ACHN (cell line): ENCODE results near the gene TMEM61.

Experiments
- DNase-seq: peaks from one replicate; pipeline ENCODE4 v3.0.0-alpha.2; 2015
- in situ Hi-C: cut with HindIII; loops from 2 replicates; pipeline ENCODE4 v1.10.0; 2017; ENCODE audit warnings: low sequenced_read_pairs, low pct_ligation_motif_present, low pct_unique_long_range_greater_than_20kb

The TMEM61 gene

DNA sequence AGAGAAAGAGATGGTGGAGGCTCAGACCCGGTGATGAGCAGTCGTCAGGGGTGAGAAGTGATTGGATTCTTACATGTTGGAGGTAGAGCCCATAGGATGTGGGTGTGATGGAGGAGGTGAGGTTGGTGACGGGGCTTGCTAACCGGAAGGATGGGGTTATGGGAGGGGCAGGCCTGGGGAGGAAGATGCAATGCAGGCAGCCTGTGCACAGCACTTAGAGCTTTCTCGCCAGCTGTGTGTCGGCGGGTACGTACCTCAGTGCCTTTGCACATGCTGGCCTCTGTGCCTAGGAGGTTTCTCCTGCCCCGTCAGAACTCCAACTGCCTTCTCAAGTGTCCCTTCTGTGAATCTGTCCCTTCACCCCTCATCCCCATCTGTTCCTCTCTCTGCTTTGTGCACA is 15.4 kb downstream of the TMEM61 start:
- in situ Hi-C loops = no loop called here
- no peak for DNase-seq

DNA sequence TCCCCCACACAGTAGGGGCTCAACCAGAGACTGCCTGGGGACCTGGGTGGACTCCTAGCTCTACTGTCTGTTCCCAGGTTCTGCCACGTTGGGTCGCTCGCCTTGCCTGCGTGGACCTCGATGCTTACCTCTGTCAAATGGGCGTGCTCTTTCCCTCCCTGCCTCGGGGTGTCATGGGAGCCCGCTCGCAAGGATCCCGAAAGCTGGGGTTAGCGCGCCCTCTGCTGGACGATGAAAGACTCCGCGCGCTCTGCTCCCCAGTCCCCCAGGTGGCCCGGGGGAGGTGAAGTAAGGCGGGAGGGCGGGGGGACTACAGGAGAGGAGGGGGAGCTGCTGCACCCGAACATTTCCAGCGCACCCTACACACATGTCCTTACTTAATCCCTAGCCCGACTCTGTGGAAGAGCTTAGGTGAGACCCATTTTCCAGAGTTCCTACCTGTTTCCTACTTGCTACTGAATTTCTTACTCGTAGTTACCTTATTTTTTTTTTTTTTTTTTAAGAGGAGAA is 16.0 kb downstream of the TMEM61 start:
- DNase-seq = peak; percentile 69
- in situ Hi-C loops = no loop called here

DNA sequence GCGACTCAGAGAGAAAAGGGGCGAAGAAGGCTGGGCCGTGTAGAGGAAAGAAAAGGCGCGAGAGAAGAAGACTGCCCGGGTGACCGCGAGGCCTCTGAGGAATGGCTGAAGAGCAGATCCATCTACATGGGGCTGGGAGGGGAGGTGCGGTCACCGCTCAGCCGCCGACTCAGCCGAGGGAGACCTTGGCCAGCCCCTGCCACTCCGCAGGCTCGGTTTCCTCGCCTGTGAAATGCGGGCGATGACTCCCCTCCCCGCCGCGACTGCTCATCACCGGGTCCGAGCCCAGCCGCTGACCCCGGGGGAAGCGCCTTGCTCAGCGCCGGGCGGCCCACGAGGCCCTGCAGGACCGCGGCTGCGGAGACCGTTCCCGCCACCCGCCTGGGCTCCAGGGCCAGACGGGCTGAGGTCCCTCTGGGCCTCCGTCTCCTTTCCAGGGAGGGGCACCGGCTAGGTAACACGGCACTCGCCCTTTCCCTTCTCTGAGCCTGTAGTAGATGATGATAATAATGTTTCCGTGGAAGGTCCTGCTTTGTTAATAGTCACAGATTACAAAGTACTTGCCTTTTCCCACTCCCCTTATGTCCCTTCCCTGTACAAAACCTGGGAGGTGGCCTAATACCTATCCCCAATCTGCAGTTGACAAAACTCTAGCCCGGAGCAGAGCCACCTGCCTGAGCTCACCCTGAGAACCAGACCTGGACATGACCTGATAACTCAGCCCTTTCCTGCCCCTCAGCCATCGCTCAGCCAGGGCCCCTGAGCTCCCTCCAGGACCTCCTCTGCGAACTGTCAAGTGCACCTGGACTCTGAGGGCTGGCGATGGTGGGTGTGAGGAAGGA is 16.7 kb downstream of the TMEM61 start:
- in situ Hi-C loops = no loop called here
- DNase-seq = no peak

DNA sequence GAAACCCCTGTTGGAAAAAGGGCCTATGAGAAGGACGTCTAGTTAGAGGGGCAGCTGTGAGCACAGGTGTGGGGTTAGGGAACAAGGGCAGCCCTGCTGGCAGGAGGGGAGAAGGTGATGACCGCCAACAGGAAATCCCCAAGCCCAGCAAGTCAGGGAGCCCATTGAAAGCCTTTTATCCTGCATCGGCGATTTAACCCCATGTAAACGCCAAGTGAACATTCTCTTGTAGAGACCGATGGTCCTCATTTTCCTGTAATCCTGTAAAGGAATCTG is 17.2 kb downstream of the TMEM61 start:
- in situ Hi-C loops = no loop called here
- DNase-seq = no peak

DNA sequence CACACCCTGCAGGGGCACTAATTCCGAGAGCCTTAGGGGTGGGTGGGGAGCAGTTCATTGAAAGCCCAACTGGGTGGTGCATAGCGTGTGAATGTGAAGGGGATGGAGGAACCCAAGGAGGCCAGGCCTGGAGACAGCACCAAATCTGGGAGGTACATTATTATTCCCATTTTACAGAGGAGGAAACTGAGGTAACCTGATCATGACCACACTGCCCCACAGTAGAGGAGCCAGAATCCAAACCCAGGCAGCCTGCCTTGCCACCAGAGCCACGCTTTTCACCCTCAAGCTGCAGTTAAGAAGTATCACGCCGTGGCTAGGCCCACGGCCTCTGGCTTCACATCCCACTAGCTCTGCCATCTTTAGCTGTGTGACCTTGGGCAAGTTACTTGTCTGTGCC is 17.7 kb downstream of the TMEM61 start:
- in situ Hi-C loops = no loop called here
- no peak for DNase-seq

DNA sequence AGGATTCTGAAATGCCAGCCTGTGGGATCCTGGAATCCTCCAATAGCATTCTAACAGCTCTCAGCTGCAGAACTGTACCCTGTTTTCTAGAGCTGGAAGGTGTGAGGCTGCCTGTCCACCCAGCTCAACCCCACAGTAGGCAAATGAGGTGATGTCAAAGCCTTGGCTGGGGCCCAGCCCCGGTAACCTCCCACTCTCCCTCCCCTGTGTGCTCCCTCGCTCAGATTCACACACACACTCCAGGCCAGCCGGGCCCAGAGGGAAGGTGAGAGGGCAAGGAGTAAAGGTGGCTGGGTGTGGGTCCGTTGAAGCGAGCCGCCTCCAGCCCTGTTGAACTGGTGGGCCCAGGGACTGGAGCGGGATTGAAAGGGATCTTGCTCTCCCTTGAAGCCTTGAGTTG is 18.2 kb downstream of the TMEM61 start, which contains the start of gene BSND:
Gene BSND (plus strand): TSS at position 257 of the 400 bp plus-strand sequence. CDS start 254 bp downstream, outside the sequence.
- no peak for DNase-seq
- in situ Hi-C loops = no loop called here

DNA sequence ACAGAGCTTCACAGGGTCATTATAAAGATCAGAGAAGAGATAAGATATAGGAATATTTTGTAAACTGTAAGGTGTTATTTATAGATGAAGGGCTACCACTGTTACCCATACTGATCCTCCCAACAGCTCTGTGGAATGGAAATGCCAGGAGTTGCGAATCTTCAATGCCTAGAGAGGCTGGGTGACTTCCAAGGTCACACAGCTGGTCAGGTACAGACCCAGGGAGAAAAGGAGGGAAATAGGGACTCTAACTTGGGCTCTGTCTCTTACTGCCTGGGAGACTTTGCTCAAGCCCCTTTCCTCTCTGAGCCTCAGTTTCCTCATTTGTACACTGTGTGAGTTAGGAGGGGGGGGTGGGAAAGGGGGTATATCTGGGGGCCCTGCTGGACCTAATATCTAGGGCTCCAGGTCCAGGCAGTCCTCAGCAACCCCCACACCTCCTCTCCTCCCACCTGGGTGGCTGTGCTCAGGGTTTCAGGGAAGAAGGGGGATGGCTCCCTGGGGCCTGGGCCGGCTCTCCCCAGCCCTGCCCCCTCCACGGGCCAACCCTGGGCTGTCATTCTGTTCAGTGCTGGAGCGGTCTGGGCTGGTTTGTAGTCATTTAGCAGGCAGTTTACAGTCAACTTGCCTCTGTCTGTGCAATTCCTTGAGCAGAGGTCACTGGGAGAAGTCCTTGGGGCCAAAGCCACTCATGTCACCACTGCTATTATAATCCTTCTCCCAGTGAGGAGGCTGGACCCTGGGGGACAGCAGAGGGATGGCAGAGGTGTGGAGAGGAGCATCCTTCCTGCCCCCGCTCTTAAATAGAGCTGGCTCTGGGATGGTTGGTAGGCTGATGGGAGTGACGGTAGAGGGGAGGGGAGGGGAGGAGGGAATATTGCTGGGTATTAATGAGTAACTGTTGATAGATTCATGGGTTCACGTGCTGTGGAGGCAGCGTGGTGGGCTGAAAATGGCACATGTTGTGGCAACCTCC is 20.0 kb downstream of the TMEM61 start:
- no peak for DNase-seq
- in situ Hi-C loops = no loop called here

DNA sequence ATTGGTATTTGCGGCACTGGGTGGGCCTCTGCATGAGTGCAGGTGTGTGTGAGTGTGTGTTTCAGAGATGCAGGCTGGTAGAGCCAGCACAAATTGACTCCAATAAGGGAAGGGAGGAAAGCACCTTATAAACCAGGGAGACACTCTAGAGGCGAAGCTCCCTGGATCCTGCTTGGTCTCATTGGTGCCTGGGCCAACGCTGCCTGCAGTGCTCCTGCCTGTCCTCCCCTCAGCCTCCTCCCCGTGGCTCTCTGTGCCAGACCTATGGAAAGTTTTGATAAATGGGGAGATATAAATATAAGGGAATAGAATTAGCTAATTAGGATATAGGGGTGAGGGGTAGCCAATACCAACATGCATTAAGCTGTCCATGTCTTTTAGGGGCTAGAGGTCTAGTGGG is 20.9 kb downstream of the TMEM61 start:
- no peak for DNase-seq
- in situ Hi-C loops = no loop called here

DNA sequence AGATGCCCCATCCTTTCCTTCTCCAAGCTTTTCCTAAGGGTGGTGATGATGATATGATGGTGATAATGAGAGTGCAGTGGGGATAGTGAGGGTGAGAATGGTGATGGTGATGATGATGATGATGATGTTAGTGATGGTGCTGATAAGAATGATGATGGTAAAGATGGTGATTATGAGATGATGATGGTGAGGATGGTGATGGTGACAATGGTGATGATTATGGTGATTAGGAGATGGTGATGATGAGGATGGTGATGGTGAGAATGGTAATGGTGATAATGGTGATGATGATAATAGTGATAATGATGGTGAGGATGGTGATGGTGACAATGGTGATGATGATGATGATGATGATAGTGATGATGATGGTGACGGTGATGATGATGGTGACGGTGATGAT is 22.3 kb downstream of the TMEM61 start:
- no peak for DNase-seq
- in situ Hi-C loops = no loop called here

DNA sequence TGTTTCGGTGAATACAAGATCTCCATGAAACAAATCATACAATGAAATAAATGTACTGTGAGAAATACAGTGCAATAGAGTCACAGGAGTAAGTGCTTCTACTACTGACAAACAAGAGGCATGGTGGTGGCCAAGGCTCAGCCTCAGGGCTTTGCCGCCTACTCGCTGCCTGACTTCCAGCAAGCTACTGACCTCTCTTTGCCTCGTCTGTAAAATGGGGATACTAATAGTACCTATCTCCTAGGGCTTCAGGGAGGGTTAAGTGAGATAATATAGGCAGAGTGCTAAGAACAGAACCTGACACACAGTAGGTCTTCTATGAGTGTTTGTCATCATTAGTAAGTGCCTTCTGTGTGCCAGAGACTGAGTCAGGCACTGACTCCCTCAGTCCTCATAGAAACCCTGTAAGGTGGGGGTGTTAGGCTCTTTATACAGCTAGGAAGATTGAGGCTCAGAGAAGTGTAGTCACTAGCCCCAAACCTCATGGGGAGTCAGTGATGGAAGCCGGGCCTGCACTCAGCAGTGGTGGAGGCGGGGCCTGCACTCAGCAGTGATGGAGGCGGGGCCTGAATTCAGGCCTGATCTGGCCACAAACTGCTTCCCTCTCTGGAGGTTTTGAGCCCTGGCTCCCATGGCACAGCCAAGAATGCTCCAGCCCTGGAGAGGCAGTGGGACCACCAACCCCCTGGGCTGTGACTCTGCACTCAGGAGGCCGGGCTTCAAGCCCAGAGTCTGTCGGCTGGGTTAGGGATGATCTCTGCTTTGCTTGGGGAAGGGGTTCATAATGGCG is 25.1 kb downstream of the TMEM61 start:
- in situ Hi-C loops = no loop called here
- no peak for DNase-seq

DNA sequence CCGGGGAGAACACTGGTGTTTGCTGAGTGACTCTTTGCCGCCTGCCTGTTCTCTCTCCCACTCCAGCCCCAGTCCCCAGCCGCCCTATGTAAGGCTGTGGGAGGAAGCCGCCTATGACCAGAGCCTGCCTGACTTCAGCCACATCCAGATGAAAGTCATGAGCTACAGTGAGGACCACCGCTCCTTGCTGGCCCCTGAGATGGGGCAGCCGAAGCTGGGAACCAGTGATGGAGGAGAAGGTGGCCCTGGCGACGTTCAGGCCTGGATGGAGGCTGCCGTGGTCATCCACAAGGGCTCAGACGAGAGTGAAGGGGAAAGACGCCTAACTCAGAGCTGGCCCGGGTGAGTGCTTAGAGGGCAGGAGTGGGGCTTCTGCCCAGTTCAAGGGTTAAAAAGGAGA is 26.5 kb downstream of the TMEM61 start:
- in situ Hi-C loops = no loop called here
- DNase-seq = no peak

DNA sequence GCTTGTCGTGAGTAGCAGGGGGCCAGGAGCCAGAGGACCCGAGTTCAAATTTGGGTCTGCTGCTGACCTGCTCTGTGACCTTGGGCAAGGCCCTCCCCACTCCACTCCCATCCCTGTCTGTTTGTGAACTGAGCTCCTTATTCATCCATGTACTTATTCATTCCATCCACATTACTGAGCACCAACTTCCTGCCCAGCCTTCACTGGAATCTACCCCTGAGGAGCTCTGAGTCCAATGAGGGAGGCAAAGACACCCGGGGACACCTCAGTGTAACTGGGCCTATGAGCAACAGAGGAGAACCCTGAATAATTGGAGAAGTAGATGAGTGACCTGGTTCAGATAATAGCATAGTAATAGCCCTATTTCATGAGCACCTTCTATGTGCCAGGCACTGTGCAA is 27.2 kb downstream of the TMEM61 start:
- peak; percentile 33 for DNase-seq
- in situ Hi-C loops = no loop called here

DNA sequence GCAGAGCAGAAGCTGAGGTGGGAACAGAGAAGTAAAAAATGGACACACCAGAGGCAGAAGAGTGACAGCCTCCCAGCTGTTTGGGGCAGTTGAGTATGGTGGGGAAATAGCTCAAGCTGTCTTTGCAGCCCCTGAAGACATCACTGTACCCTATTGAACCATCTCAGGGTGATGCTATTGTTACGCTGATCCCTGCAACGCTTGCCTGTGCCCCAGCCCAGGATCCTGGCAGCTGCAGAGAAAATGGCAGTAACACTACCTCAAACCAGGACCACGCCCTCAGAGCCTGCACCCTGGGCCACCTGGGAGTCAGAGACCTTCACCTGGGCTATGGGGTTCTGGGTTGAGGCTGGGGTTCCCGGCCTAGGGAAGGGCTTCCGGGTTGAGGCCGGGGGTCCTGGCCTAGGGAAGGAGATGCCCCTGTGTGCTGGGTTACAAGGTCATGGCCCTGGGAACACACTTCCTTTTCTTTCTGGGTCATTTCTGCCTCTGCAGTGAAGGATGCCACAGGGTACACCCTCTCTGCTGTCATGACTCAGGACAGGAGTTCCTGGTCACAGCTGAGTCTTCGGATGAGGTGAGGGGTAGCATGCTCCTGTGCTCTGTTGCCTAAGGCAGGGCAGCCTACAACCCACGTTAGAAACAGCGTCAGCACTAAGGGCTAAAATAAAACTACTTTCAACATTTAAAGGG is 29.9 kb downstream of the TMEM61 start:
- in situ Hi-C loops = no loop called here
- no peak for DNase-seq

DNA sequence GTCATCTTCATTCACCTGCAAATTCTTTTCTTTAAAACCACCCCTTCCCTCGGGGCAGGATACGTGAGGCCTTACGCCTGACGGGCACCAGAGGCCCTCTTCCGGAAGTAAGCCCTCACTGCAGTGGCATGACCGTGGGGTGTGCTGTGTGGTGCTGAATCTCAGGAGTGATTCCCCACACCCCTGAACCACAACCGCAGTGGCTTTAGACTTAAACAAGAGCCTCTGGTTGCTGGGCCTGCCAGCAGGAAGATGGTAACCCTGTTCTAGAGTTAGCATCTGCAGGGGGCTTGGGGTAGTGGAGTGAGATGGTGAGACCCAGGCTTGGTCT is 30.4 kb downstream of the TMEM61 start:
- no peak for DNase-seq
- in situ Hi-C loops = no loop called here

DNA sequence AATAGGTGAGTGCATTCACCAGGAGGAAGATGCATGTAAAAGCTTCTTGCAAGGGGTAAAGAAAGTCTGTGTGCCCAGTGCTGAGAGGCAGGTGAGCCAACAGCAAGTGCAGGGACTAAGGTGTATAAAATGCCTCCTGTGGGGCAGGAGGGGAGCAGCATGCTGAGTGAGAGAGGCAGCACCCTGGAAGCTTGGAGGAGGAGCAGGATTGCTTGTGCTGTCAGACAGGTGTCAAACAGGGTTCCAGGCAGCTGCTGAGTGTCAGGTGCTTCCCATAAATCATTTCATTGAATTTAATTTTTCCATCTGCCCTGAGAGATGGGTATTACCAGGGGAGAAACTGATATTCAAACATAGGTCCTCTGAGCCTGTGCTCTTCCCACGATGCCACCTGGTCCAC is 32.2 kb downstream of the TMEM61 start:
- in situ Hi-C loops = no loop called here
- DNase-seq = no peak

DNA sequence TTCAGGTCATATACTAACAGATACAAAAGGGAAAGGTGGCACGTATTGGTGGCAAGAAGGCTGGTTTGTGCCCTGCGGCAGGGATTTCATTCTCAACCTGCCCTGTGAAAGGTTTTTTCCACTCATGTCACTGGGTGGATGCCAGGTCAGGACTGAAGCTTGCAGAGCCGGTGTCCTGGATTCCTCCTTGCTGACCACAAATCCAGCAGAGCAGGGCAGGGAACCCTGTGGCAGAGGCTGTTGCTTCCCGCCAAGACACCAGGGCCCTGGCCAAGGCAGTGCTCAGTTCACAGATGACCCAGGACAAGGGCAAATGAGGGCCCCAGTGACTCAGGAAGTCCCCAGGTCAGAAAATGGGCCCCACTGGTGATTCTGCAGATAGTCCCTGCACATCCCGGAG is 34.7 kb downstream of the TMEM61 start:
- in situ Hi-C loops = no loop called here
- no peak for DNase-seq

DNA sequence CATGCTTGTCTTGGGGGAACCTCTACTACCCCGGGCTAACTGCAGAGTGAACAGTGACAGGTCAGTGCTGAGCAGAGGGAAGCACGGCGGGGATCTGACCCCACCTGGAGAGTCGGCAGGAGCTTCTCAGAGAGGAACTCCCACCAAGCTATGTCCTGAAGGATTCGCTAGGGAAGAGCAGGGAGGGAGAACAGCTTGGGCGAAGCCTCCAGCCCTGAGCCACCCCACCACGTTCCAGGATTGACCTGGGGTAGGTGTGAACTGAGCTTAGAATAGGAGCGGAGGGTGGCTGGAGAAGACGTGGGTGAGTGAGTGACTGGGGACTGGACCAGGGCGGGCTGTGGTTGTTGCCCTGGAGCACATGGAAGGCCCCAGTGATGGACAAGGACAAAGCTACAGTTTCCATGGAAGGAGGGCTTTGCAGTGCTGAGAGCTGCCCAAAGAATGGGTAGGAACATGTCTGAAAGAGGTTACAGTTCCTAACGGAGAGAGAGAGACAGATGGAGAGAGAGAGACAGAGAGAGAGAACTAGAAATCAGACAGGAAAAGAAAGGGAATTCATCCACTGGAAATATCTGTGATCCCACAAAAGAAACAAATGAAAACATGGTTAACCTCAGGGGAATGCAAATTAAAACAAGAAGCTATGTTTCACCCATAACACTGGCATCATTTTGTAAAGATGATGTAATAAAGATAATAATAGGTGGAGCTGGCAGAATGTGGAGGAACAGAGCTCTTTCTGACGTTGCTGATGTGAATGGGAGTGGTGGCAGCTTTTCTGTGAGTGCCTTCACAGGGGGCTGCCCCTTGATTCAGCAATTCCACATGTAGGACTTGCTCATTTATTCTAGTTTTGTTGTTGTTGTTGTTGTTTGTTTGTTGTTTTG is 35.5 kb downstream of the TMEM61 start:
- in situ Hi-C loops = no loop called here
- no peak for DNase-seq

DNA sequence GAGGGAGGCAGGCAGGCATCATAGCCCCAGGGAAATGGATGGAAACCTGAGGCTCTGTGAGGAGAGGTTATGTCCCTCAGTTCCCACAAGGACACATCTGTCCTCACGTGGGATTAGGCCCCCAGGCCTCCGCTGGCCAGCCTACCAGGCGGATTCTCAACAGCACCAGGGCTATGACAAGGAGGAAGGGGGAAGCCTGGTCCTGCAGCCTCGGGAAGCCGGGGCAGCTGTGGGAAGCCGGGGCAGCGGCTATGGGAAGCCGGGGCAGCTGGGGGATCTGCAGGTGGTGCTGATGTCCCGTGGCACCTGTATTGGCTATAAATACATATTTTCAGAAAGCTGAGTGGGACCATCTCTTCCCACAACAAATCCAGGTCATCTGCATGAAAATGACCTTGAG is 38.0 kb downstream of the TMEM61 start:
- DNase-seq = no peak
- in situ Hi-C loops = no loop called here
